ENCODE measurements around the gene VPS72. TPM values are rescaled to one million over a fixed set of nuclear protein-coding genes. Genes with fewer than 3 reads are reported as not detected.

VPS72 gene
- total and polyA plus RNA-seq, 2 of the 13 experiments (the other 11 are each of a cell fraction or from before 2014, with no cell fraction given) = 33.7 to 34.5 TPM

- peak; percentile 96 for TF ChIP-seq SIN3A (IDR thresholded peaks at IDR 0.05; ENCODE audit: borderline replicate concordance, low read depth, low read length)
- TF ChIP-seq MAFF (IDR thresholded peaks at IDR 0.05; ENCODE audit: low read depth, low read length) = peak; percentile 30; the same call in 1 of the 2 replicates
- TF ChIP-seq CTCF (CRISPR knock-in tag; IDR thresholded peaks at IDR 0.05) = no peak; the same call in 1 of the 2 replicates
- TF ChIP-seq ZNF678 (CRISPR knock-in tag; IDR thresholded peaks at IDR 0.05) = no peak
- TF ChIP-seq ATRX (CRISPR knock-in tag; IDR thresholded peaks at IDR 0.05; ENCODE audit: borderline replicate concordance) = no peak
- no peak for TF ChIP-seq U2AF1 (optimal IDR thresholded peaks at IDR 0.05; ENCODE audit: low read depth, low read length)
- peak; percentile 73; the same call in 1 of the 2 replicates for TF ChIP-seq ZNF740 (CRISPR knock-in tag; IDR thresholded peaks at IDR 0.05)
- TF ChIP-seq ATAD3A (CRISPR knock-in tag; IDR thresholded peaks at IDR 0.05) = no peak
- TF ChIP-seq CEBPB (IDR thresholded peaks at IDR 0.05; ENCODE audit: borderline replicate concordance, low read depth, low read length) = peak; percentile 56; the same call in 1 of the 2 replicates
- no peak for TF ChIP-seq YY1 (IDR thresholded peaks at IDR 0.05; ENCODE audit: insufficient read depth, insufficient replicate concordance, low read depth, low read length)
- TF ChIP-seq ZNF234 (CRISPR knock-in tag; conservative IDR thresholded peaks at IDR 0.05) = no peak
- no peak for TF ChIP-seq PLRG1 (conservative IDR thresholded peaks at IDR 0.05)
- TF ChIP-seq BCLAF1 (IDR thresholded peaks at IDR 0.05) = no peak
- TF ChIP-seq HMG20A (CRISPR knock-in tag; IDR thresholded peaks at IDR 0.05; ENCODE audit: borderline replicate concordance) = no peak; the same call in 1 of the 2 replicates
- no peak for TF ChIP-seq ZNF782 (CRISPR knock-in tag; IDR thresholded peaks at IDR 0.05; ENCODE audit: borderline replicate concordance)
- no peak for TF ChIP-seq ZNF790 (CRISPR knock-in tag; IDR thresholded peaks at IDR 0.05; ENCODE audit: borderline replicate concordance)
- TF ChIP-seq ZNF451 (CRISPR knock-in tag; IDR thresholded peaks at IDR 0.05) = no peak
- TF ChIP-seq ZFX (CRISPR knock-in tag; IDR thresholded peaks at IDR 0.05; ENCODE audit: low read depth) = peak; percentile 99
- no peak for TF ChIP-seq ZMYM3 (CRISPR knock-in tag; IDR thresholded peaks at IDR 0.05)
- no peak; the same call in 1 of the 2 replicates for TF ChIP-seq ZBTB20 (CRISPR knock-in tag; IDR thresholded peaks at IDR 0.05; ENCODE audit: borderline replicate concordance, low read depth)
- TF ChIP-seq THAP7 (CRISPR knock-in tag; IDR thresholded peaks at IDR 0.05) = peak; percentile 99
- 0 out of 2 replicates have a peak, but pooled peaks have one; percentile 67 for TF ChIP-seq ZNF800 (CRISPR knock-in tag; IDR thresholded peaks at IDR 0.05)
- TF ChIP-seq ZNF644 (CRISPR knock-in tag; IDR thresholded peaks at IDR 0.05; ENCODE audit: low read depth) = no peak
These were observed 24.1 kb downstream of the VPS72 start, which contains the start of the genes LYSMD1 and SCNM1 (continued) for GRCh38 chr1:151165738-151166504.

Data from HepG2 (cell line).